GM19238 (cell line): ENCODE measurements around the gene FRMPD4.
A peak's percentile ranks its signal among the peaks of the same experiment; 100 is the strongest.

Experiments used
- DNase-seq: peaks from one replicate; pipeline ENCODE4 v3.0.0; 2011; ENCODE audit warnings: low spot score; ENCODE audit not compliant: insufficient read length

FRMPD4 gene

DNA sequence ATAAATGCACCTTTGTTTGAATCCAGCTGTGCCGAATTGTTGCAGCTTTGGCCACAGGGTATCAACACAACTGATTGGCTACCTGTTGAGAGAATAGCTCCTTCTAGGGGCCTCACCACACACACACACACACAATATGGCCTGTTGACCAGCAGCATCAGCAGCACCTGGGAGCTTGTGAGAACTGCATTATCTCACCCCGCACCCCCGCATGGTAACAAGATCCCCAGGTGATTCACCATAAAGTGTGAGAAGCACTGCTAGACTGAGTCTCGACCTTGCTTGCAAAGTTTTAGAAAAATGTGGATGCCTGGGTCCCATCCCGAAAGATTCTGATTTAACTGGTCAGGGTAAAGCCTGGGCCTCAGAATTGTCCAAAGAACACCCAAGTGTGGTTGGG, 476.0 kb downstream of the FRMPD4 start:
- no peak for DNase-seq

DNA sequence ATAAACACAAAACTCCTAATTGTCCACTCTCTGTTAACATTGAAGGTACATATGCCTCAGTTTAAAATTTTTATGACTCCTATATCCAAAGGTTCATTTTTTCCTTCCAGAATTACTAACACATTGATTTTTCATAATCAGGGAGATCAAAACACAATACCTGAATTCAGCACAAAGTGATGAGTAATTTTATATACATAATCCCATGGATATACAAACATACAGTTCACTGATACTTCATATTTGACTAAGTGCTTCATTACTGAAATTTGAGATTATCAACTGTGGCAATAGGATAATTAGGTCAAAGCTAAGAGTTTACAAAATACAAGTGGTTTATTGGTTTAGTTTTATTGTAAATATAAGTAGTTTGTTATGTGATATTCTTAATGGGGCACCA, 476.8 kb downstream of the FRMPD4 start:
- no peak for DNase-seq

DNA sequence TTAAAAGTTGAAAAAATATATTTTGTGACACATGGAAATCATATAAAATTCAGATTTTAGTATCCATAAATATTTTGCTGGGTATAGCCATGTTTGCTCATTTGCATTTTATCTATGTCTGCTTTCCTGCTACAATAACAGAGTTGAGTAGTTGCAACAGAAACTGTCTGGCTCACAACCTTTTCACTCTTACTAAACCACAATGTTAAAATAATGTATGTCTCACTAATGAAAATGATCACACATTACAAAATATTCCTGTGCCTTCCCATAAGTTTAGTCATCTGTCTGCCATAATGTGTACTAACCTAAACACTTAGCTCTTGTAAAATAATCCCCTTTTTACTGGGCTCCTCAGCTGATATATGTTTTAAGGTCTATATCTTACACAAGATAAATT, 479.0 kb downstream of the FRMPD4 start:
- no peak for DNase-seq

DNA sequence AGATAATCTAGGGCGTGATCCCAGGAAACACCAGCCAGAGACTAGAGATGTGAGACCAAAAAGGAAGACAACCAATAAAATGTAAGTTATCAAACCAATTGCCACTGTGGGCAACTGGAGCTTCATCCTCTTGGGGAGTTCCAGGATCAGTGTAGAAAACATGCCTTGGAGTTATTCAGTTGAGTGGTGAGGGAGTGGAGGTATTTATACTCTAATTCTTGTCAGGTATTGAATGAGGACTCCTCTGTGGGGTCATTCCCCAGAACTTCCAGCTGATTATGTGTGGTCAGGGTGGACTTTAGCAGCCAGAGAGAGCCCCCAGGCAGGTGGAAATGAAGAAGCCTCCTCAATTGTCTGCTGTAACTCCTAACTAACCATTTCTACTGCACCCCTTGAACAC, 509.0 kb downstream of the FRMPD4 start:
- DNase-seq, result no peak

DNA sequence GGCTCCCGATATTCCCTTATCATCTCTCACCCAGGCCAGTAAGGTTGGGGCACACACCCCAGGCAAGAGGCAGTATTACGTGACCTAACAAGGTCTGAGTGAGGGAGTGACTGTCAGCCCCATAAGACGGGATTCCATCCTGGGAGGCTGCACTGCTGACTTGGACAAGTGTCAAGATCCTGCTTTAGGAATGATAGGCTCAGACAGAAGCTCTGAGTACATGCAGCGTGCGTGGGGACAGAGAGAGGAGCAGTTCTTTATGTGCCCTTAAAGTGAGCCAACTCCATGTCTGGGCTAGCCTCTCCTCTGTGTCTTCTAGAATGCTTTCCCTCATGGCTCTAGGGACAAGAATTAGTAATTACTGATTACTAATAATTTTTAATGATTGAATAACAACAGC, 510.7 kb downstream of the FRMPD4 start:
- DNase-seq, result no peak

DNA sequence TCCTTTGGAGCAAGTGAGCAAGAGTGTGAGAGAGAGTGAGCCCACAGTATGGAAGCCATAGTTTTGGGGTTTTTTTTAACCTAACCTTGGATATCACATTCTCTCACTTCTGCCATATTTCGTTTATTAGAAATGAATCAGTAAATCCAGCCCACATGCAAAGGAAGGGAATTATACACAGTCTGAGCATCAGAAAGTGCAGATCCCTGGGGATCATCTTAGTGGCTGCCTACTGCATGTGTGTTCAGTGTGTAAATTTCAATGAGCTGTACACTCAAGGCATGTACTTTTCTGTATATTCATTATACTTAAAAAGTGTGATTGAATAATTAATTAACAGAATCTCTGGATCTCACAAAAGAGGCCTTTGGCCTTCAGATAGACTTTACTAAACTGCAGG, 519.2 kb downstream of the FRMPD4 start:
- DNase-seq, result no peak

DNA sequence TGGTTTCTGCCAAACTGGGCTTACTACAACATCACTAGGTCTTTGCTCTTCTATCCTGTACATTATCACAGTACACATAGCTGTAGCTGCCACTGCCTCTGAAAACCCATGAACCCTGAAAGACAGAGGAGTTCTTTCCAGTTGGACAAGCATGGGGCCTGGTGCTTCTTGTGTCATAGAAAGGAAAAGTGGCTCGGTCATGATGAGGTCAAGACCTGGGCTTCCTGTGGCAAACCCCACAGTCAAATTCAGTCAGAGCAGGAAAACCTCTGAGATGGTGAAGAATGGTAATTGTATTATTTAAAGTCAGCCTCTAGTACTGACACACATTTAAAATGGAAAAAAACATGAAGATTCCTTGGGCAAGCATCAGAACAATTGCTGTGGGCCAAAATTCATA, 519.6 kb downstream of the FRMPD4 start:
- DNase-seq, result no peak

DNA sequence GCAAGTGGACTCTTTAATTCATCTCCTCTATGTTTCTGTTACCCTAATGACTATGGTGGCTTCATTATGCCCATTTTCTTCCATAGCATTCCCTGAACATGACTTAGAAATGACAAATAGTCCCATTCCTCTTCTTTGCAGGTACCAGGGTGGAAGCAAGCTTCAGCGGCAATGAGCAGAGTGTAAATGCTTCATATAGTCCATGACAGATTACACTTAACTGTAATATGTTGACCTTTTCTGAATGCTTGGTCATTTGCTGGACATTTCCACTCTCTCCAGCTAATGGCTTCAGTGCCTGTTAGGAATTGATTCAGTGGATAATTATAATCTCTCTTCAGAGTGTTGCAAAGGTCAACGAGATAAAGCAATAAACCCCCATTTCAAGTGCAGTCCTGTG, 523.2 kb downstream of the FRMPD4 start:
- DNase-seq, result no peak

DNA sequence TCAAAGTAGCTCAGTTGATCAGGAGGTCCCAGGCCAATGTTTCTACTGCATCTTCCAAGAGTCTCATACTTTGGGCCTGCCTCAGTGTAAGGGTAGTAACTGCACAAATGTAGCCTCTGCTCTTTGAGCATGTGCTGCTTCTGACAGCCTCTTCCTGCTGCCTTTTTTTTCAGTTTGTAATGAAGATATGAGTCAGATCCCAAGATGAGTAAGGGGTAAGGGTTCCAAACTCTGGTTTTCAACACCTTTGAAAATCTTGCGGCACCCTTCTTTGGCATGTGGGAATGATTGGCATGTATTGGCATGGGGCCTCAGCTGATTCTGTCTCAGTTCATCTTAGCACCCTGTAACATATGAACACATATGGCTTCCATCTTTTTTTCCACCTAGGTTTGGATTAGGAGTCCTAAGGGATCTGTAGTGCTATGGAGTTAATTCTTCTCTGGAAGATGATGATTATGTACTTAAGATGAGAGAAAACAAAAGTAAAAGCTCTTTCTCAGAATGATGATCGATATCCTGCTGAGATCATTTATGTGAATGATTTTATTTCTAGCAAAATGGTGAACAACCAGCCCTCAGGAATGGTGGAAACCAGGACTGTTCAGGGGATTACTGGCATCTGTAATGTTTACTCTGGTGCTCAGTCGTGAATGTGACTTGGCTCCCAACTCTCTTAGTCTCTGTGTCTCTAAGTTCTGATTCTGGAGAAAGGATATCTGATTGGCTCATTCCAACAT, 534.3 kb downstream of the FRMPD4 start:
- no peak for DNase-seq

DNA sequence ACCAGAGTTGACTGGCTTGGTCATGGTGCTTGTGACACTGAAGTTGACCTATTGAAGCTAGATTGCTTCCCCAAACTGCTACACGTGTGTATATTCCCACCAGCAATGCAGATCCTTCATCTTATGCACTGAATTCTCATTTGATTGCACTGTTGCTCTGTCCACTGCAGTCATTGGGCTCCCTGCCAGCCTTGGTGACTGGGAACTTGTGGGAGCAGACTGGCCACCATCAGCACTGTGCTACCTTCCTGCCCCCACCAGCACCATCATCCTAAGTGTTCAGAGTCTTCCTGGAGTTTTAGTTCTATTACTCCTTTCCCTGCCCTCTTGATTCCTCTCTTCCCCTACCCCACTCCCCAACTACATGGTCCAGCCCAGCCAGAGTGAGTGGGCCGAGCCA, 535.2 kb downstream of the FRMPD4 start:
- no peak for DNase-seq

DNA sequence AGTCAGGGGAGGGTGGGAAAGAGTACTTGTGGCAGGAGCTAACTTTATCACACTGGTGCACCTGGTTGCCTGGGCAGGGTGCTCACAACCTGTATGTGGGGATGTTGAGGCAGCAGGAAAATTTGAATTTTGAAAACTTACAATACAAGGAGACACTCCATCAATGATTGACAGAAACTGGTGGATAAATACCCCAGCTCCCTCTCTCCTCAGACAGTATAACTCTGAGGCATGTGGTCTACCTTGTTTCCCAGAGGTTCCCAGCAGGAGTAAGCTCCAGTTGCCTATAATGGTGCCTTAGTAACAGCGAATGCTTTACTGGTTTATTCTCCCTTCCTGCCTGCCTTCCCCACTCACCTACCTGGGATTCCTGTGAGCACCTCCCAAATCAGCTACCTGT, 541.2 kb downstream of the FRMPD4 start:
- DNase-seq, result no peak

DNA sequence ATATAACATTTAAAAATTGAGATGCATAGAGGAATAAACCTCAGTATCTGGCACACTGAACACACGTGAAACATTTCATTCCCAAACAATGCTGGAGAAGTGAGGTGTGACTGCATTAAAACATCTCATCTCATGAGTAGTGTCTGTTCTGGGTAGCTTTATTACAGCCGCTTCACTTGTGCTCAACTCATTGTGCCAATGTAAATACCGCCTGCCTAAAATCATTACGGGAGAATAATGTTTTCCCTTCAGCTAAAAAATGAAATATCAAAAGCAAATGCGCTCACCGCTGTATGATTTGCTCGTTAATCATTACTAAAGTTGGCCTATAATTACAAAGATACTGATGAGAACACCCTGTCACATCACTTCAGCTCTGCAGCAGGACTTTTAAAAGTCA, 542.8 kb downstream of the FRMPD4 start:
- DNase-seq, result no peak

DNA sequence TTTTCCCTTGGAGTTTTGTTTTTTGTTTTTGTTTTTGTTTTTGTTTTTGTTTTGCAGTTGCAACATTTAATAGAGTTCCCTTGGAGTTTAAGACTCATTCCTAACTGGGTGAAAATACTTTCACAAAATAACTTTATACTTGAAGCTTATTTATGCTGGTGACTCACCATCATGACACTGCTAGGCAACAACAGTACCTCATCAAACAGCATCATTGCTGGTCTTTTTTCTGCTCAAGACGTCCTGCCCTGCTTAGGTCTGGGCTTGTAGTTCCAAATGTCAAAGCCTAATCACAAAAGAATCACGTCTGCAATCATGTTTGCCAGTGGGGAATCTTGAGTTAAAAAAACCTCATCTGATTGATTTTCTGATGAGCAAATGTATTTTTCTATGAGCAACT, 547.3 kb downstream of the FRMPD4 start:
- no peak for DNase-seq

DNA sequence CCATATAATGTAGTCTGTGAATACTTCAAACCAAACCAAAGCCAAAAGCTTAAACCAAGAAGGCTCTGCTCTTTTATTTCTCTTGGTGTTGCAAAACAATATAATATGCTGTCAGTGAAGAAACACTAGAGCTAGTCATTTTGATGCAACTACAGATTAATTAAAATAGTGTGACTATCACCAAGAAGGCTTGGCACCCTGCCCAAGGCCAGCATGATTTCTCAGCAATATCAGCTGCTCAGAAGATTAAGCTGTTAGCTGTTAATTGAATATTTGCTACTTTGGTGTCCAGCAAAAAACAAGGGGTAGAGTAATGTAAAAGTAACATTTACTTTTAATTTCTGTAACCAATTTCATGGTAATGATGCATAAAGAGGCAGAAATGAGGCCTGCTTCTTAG, 548.1 kb downstream of the FRMPD4 start:
- no peak for DNase-seq

DNA sequence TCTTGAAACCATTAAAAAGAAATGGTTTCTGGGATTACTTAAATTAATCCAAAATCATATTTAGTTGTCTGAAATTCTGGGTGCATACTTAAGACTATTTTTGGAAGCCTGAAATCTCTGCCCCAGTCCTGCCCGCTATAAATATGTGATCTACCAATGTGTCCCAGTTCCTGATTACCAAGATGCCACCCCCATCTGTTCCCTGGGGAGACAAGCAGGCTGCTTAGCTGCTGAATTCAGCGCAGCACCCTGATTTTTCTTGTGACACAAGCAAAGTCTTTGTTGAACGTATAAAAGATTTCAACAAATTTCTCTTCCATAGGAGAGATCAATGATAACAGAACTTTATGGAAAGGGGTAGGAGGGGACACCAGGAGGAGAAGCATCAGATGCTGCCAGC, 552.4 kb downstream of the FRMPD4 start:
- DNase-seq, result no peak

DNA sequence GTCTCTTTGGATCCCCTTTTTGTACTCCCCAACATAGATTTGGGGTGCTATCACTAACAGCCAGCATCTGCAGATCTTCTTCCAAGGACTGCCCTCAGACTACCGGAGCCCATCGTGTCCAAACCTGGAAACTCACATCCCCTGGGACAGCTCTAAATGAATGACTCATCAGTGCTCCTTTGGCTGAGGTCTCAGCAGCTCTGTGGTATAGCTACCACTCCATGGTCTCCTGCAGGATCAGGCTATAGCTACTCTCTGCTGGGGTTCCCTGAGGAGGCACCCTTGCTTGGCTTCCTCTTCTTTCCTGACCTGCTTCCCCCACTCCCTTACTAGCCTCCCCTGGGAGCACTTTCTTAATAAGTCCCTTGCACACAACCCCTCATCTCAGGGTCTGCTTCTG, 555.5 kb downstream of the FRMPD4 start:
- DNase-seq, result no peak

DNA sequence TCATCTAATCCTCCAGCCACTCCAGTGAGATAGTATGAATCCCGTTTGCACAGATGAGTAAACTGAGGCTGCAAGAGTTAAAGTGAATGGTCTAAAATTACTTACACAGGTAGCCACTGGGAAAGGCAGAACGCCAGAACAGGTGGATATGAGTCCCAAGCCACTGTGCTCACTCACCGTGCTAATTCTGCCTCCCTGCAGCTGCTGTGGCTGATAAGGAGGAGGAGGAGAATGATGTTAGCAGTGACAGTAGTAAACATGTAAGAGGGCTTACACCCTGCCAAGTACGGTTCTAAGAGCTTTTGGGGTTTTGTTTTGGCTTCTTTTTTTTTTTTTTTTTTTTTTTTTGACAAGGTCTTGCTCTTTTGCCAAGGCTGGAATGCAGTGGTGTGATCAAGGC, 562.5 kb downstream of the FRMPD4 start:
- DNase-seq, result no peak

DNA sequence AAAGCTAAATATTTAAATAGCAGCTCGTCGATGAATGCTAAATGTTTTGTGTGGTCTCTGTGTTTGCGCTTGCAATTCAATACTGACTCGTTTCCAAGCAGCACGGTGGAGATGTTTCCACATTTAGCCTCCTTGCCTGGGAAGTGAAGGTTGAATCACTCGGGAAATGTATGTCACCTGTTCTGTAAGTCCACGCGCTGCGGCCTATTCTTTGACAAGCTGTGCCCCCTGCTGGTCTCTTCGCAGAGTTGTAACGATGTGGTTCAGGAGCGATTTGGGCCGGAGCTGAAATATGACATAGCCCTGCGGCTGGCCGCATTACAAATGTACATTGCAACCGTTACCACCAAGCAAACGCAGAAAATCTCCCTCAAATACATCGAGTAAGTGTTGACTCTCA, 563.4 kb downstream of the FRMPD4 start:
- peak; percentile 15 for DNase-seq

DNA sequence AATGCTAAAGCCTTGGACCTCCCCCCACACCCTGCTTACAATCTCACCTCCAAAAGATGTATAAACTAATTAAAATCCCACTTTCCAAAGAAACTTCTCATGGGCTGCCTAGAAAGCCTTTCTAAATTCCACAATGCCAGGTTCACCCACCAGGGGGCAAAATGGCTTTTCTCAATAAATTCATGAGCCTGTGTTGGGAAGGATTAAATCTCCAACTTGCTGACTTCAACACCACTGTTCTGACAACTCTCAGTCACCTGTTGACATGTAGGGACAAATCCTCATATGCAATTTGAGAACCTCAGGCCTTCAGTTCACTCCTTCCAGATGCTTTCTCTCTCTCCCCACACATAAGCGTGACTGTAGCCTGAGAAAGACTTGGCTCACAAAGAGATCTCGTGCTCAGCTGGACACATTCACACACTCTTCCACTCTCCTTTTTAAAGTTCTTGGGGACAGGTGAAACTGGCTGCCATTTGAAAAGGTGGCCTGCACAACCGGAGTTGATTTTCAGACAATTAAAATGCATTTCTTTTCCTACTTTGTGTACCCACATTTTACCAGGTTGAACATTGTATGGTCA, 564.3 kb downstream of the FRMPD4 start:
- no peak for DNase-seq

DNA sequence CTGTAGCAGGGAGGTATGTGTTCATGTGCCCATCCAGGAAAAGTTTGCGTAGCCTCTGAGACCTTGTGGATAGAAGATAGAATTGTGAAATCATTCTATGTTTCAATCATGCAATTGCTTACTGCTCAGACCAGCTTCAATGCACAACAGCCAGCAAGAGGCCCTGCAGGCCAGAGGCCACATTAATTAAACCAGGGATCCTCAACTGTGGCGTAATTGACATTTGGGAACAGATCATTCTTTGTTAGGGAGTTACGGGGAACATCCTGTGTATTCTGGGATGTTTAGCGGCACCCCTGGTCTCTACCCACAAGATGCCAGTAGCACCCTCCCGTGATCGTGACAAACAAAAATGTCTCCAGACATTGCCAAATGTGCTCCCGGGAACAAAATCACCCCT, 566.4 kb downstream of the FRMPD4 start:
- no peak for DNase-seq

DNA sequence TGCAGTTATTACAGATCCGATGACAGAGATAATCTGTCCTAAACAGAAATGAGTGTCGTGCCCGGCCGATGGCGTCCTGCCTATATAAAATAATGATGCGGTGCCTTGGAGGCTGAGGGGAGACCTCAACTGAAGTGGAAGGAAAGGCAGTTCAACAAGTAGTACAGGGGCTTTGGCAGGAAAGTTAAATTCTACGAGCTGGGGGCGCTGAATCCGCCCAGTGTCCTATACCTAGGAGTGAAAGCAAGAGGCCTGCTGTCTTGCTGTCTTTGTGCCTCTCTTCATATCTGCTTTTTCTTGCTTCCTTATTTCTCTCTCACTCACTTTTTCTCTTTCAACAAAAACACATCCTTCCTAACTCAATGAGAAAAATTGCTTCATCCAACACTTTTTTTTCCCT, 570.8 kb downstream of the FRMPD4 start:
- DNase-seq, result no peak

DNA sequence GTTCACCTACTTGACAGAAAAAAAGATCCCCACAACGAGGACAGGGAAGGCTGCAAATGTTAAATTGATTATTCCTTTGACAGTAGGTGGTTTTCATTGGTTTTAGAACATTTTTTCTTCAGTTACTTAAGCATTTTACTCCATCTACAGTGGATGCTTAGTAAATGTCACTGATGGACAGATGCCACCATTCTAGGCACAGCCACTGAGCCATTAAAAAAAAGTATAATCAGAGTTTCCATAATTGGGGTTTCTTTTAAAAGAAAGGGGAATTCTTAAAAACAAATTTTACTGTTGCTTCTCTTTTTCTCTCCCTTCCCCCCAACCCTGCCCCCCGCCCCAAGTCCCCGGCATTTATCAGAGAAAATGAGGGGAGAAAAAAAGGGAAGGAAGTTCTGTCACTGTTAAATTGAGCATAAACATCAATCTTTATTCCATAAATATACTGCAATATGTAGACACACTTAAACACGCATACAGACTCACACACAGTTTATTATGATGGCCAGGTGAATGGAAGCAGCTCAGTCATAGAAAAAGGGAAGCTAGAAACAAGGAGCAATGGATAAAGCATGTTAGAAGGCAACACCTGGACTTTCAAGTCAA, 573.3 kb downstream of the FRMPD4 start:
- DNase-seq, result no peak

DNA sequence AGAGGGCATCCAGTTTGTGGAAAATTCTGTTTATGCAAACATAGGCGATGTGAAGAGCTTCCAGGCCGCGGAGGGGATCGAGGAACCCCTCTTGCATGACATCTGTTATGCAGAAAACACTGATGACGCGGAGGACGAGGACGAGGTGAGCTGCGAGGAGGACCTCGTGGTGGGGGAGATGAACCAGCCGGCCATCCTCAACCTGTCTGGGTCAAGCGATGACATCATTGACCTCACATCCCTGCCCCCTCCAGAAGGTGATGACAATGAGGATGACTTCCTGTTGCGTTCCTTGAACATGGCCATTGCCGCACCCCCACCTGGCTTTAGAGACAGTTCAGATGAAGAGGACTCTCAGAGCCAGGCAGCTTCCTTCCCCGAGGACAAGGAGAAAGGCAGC, 578.3 kb downstream of the FRMPD4 start:
- no peak for DNase-seq
